ENCODE data around the gene CEP41. TPM values are rescaled to one million over a fixed set of nuclear protein-coding genes. Genes with fewer than 3 reads are reported as not detected.

Gene CEP41
- total and polyA plus RNA-seq, 10 of the 15 experiments (the other 5 are each of a cell fraction or from before 2014, with no cell fraction given), result 11.4 to 43.0 (median 24.7) TPM

DNA sequence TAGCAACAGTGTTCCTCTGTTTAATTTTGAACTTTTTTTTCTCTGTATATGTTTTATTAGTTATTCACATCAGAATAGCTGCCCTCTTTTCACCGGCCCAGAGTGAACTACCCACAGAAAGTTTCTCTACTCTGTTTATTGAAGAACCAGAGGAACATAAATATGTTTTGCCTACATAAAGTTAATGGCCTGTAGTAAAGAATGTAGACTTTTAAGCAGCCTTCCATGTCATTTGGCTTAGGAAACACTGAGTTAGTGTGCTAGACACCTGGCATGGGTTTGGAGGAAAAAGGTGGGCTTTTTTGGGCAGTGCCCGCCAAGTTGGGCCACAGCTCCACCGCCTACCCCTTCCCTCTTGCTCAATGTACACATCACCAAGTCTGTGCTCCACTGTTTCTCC lies 42.2 kb upstream of the CEP41 start:
- DNase-seq (ENCODE audit: low read depth, low spot score), result no peak
- no peak overlapping the region for H3K27ac ChIP-seq (ENCODE audit: control insufficient read depth, insufficient read depth)
- no peaks in the 10 kb centered on the region for H3K36me3 ChIP-seq (ENCODE audit: control insufficient read depth in 2 of 2, insufficient read depth in 2 of 2, low read length in 1 of 2)
- FAIRE-seq, result no peak
- no peaks in the 10 kb centered on the region; a peak in 1 of 4 replicates for H3K27me3 ChIP-seq (replicated peaks in 1 of 2; ENCODE audit: control insufficient read depth in 2 of 2, insufficient read depth in 2 of 2, low read length in 1 of 2)
- BruUV-seq (replicated peaks), result no TSS peak
- POLR2A ChIA-PET, result no interaction called here
- TF ChIP-seq YBX1 (IDR thresholded peaks at IDR 0.05) (no peak), NR2F1 (conservative IDR thresholded peaks at IDR 0.05) (no peak), NFXL1 (IDR thresholded peaks at IDR 0.05; ENCODE audit: borderline replicate concordance) (no peak), RELB (IDR thresholded peaks at IDR 0.05; ENCODE audit: low read depth) (no peak), HDGF (IDR thresholded peaks at IDR 0.05) (no peak), SREBF1 (IDR thresholded peaks at IDR 0.05; ENCODE audit: low read length) (no peak), KAT2A (conservative IDR thresholded peaks at IDR 0.05; ENCODE audit: control insufficient read depth, low read depth, low read length) (no peak)
- TF ChIP-seq, protein P1, sequence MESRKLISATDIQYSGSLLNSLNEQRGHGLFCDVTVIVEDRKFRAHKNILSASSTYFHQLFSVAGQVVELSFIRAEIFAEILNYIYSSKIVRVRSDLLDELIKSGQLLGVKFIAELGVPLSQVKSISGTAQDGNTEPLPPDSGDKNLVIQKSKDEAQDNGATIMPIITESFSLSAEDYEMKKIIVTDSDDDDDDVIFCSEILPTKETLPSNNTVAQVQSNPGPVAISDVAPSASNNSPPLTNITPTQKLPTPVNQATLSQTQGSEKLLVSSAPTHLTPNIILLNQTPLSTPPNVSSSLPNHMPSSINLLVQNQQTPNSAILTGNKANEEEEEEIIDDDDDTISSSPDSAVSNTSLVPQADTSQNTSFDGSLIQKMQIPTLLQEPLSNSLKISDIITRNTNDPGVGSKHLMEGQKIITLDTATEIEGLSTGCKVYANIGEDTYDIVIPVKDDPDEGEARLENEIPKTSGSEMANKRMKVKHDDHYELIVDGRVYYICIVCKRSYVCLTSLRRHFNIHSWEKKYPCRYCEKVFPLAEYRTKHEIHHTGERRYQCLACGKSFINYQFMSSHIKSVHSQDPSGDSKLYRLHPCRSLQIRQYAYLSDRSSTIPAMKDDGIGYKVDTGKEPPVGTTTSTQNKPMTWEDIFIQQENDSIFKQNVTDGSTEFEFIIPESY (IDR thresholded peaks at IDR 0.05), result no peak
- TF ChIP-seq, protein P2, sequence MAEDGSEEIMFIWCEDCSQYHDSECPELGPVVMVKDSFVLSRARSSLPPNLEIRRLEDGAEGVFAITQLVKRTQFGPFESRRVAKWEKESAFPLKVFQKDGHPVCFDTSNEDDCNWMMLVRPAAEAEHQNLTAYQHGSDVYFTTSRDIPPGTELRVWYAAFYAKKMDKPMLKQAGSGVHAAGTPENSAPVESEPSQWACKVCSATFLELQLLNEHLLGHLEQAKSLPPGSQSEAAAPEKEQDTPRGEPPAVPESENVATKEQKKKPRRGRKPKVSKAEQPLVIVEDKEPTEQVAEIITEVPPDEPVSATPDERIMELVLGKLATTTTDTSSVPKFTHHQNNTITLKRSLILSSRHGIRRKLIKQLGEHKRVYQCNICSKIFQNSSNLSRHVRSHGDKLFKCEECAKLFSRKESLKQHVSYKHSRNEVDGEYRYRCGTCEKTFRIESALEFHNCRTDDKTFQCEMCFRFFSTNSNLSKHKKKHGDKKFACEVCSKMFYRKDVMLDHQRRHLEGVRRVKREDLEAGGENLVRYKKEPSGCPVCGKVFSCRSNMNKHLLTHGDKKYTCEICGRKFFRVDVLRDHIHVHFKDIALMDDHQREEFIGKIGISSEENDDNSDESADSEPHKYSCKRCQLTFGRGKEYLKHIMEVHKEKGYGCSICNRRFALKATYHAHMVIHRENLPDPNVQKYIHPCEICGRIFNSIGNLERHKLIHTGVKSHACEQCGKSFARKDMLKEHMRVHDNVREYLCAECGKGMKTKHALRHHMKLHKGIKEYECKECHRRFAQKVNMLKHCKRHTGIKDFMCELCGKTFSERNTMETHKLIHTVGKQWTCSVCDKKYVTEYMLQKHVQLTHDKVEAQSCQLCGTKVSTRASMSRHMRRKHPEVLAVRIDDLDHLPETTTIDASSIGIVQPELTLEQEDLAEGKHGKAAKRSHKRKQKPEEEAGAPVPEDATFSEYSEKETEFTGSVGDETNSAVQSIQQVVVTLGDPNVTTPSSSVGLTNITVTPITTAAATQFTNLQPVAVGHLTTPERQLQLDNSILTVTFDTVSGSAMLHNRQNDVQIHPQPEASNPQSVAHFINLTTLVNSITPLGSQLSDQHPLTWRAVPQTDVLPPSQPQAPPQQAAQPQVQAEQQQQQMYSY (CRISPR knock-in tag; IDR thresholded peaks at IDR 0.05), result no peak
- no peak overlapping the region for H3K4me3 ChIP-seq
- H3K9ac ChIP-seq (ENCODE audit: control insufficient read depth, insufficient read depth, low read length), result no peak overlapping the region
- H3K9me3 ChIP-seq (replicated peaks; ENCODE audit: control insufficient read depth, insufficient read depth, low read length), result no peaks in the 10 kb centered on the region; the same call in 2 of the 3 replicates
- SMC1A ChIA-PET (ENCODE audit: uncharacterized antibody, unreplicated experiment), result interaction anchor here (1.3 to 2.5 kb wide), 2 partner anchors 9 to 240 kb away, joined by 3 to 7 read pairs; no protein-coding TSS in a partner anchor
- no peaks in the 10 kb centered on the region for H4K20me1 ChIP-seq (ENCODE audit: control insufficient read depth, insufficient read depth)
- RAD21 ChIA-PET (ENCODE audit: unreplicated experiment), result no interaction called here
- no peak overlapping the region for H2AFZ ChIP-seq (ENCODE audit: control insufficient read depth, low read depth, low read length)
- H3K4me1 ChIP-seq (ENCODE audit: control insufficient read depth, insufficient read depth, low read length), result peaks cover 11% of the 10 kb centered on the region
- in situ Hi-C loops (cut with MboI), result no loop called here
- CTCF ChIA-PET, result interaction anchor here (0.7 to 1.4 kb wide), 5 partner anchors 15 to 413 kb away, joined by 3 to 4 read pairs (median 3); partner anchors contain the start of gene CEP41
- intact Hi-C loops (cut with micrococcal nuclease; ENCODE audit: unreplicated experiment), result no loop called here
- no peak overlapping the region for H3K4me2 ChIP-seq (ENCODE audit: control insufficient read depth, insufficient read depth)
- no peaks in the 10 kb centered on the region for H3K79me2 ChIP-seq (ENCODE audit: control insufficient read depth, insufficient read depth, low read length)
- no peak for ATAC-seq
- WGBS (ENCODE audit: insufficient coverage, insufficient replicate concordance, low lambda C conversion rate, missing lambda C conversion rate), result 55% methylated on average over 3 of the region's 3 CpGs

Data from GM12878 (cell line).